Measurements from ENCODE around the gene ZKSCAN3.
"Not testable (repeated sequence)": the region's sequence is repeated elsewhere in the genome, so short reads cannot be mapped to it uniquely, and the experiment has no call there.

ZKSCAN3 gene

GRCh38 chr6:28349892-28350737, at the start of gene ZKSCAN3:
Gene ZKSCAN3, plus strand, starts transcription at chr6:28349947. Its CDS starts 9,640 bp downstream, at chr6:28359587.
- peak; percentile 74 for DNase-seq

GRCh38 chr6:28303570-28303969, 46.2 kb upstream of the ZKSCAN3 start:
- no peak for DNase-seq

GRCh38 chr6:28306363-28306762, 43.4 kb upstream of the ZKSCAN3 start:
- DNase-seq = not testable (repeated sequence)

GRCh38 chr6:28311139-28311823, 38.5 kb upstream of the ZKSCAN3 start:
- no peak for DNase-seq

- DNase-seq = no peak
Measured at GRCh38 chr6:28312939-28313338, 36.8 kb upstream of the ZKSCAN3 start.

GRCh38 chr6:28315628-28316027, 34.1 kb upstream of the ZKSCAN3 start:
- DNase-seq = no peak

- DNase-seq = not testable (repeated sequence)
Measured at GRCh38 chr6:28317866-28318265, 31.9 kb upstream of the ZKSCAN3 start.

- DNase-seq = no peak
Measured at GRCh38 chr6:28322661-28323060, 27.1 kb upstream of the ZKSCAN3 start.

- DNase-seq = no peak
Measured at GRCh38 chr6:28323813-28324424, 25.8 kb upstream of the ZKSCAN3 start.

- DNase-seq = no peak
Measured at GRCh38 chr6:28326371-28326948, 23.3 kb upstream of the ZKSCAN3 start.

- no peak for DNase-seq
Measured at GRCh38 chr6:28330041-28330440, 19.7 kb upstream of the ZKSCAN3 start.

- no peak for DNase-seq
Measured at GRCh38 chr6:28333047-28333446, 16.7 kb upstream of the ZKSCAN3 start.

GRCh38 chr6:28333599-28334018, 16.1 kb upstream of the ZKSCAN3 start:
- DNase-seq = no peak

GRCh38 chr6:28334286-28335039, 15.3 kb upstream of the ZKSCAN3 start:
- DNase-seq = no peak

GRCh38 chr6:28335040-28335563, 14.6 kb upstream of the ZKSCAN3 start:
- DNase-seq = no peak

GRCh38 chr6:28335564-28336283, 14.0 kb upstream of the ZKSCAN3 start, which contains the start of gene ZSCAN31:
Gene ZSCAN31, minus strand, starts transcription at chr6:28336148. Its CDS starts 6,465 bp downstream, at chr6:28329683.
- peak; percentile 71 for DNase-seq

- peak; percentile 11 for DNase-seq
Measured at GRCh38 chr6:28336284-28337120, 13.2 kb upstream of the ZKSCAN3 start.

- DNase-seq = no peak
Measured at GRCh38 chr6:28337121-28337520, 12.6 kb upstream of the ZKSCAN3 start.

- no peak for DNase-seq
Measured at GRCh38 chr6:28340310-28341095, 9.2 kb upstream of the ZKSCAN3 start.

Measured in activated T-cell treated with anti-CD3 and anti-CD28 coated beads for 4 hours (primary cell).